Trophoblast cell (in vitro differentiated cells and primary cell): ENCODE measurements around the gene ZNF841.

Source experiments
- DNase-seq, 2 donors: peaks; one replicate each; pipeline ENCODE4 v3.0.0-alpha.2; 2016
- H2AFZ ChIP-seq: 2 replicates; pipeline ENCODE4 v1.6.1; 2013; ENCODE audit warnings: low read length, moderate library complexity, mild to moderate bottlenecking; ENCODE audit not compliant: insufficient read depth, poor library complexity
- H2AK5ac ChIP-seq: 2 replicates; pipeline ENCODE4 v1.6.1; 2013; ENCODE audit warnings: mild to moderate bottlenecking, low read length
- H2BK120ac ChIP-seq: 2 replicates; pipeline ENCODE4 v1.6.1; 2013; ENCODE audit warnings: low read length, mild to moderate bottlenecking, moderate library complexity; ENCODE audit not compliant: insufficient read depth, poor library complexity
- H2BK12ac ChIP-seq: 2 replicates; pipeline ENCODE4 v1.6.1; 2013; ENCODE audit warnings: mild to moderate bottlenecking, low read length, moderate library complexity
- H2BK5ac ChIP-seq: 2 replicates; pipeline ENCODE4 v1.6.1; 2013; ENCODE audit warnings: low read length, low read depth, moderate library complexity, mild to moderate bottlenecking; ENCODE audit not compliant: poor library complexity
- H3K14ac ChIP-seq: 2 replicates; pipeline ENCODE4 v1.6.1; 2013; ENCODE audit warnings: mild to moderate bottlenecking, low read length
- H3K18ac ChIP-seq: 2 replicates; pipeline ENCODE4 v1.6.1; 2013; ENCODE audit warnings: mild to moderate bottlenecking, low read length
- H3K23ac ChIP-seq: 2 replicates; pipeline ENCODE4 v1.6.1; 2013; ENCODE audit warnings: low read length
- H3K27ac ChIP-seq: 2 replicates; pipeline ENCODE4 v1.5.1; 2013; ENCODE audit warnings: low read depth, mild to moderate bottlenecking, inconsistent platforms, low read length, moderate library complexity
- H3K27me3 ChIP-seq: 2 replicates; pipeline ENCODE4 v1.6.1; 2013; ENCODE audit warnings: inconsistent platforms, mild to moderate bottlenecking, low read length, moderate library complexity; ENCODE audit not compliant: insufficient read depth
- H3K36me3 ChIP-seq, 2 experiments: 1 replicate in 1 of 2; 2 replicates in 1 of 2; pipeline ENCODE4 v1.6.1; 2013; ENCODE audit warnings: low read length in 2 of 2, mild to moderate bottlenecking in 2 of 2, moderate library complexity in 1 of 2; ENCODE audit not compliant: insufficient read depth in 2 of 2, control insufficient read depth in 1 of 2
- H3K4ac ChIP-seq: 2 replicates; pipeline ENCODE4 v1.6.1; 2013; ENCODE audit warnings: low read depth, mild to moderate bottlenecking, low read length, moderate library complexity
- H3K4me1 ChIP-seq, 2 experiments: 1 replicate in 1 of 2; 2 replicates in 1 of 2; pipeline ENCODE4 v1.6.1; 2013; ENCODE audit warnings: low read length in 2 of 2, mild to moderate bottlenecking in 2 of 2, moderate library complexity in 1 of 2; ENCODE audit not compliant: insufficient read depth in 2 of 2, control insufficient read depth in 1 of 2
- H3K4me2 ChIP-seq: 2 replicates; pipeline ENCODE4 v1.6.1; 2013; ENCODE audit warnings: inconsistent platforms, mild to moderate bottlenecking, low read length, moderate library complexity
- H3K4me3 ChIP-seq: 2 replicates; pipeline ENCODE4 v1.5.1; 2013; ENCODE audit warnings: mild to moderate bottlenecking, low read depth, low read length, inconsistent platforms
- H3K79me1 ChIP-seq: one replicate; pipeline ENCODE4 v1.6.1; 2013; ENCODE audit warnings: low read length
- H3K79me2 ChIP-seq: 2 replicates; pipeline ENCODE4 v1.6.1; 2013; ENCODE audit warnings: low read length, mild to moderate bottlenecking; ENCODE audit not compliant: control insufficient read depth, insufficient read depth, poor library complexity
- H3K9ac ChIP-seq: 2 replicates; pipeline ENCODE4 v1.6.1; 2013; ENCODE audit warnings: mild to moderate bottlenecking, low read length
- H3K9me3 ChIP-seq: 2 replicates; pipeline ENCODE4 v1.6.1; 2013; ENCODE audit warnings: low read depth, mild to moderate bottlenecking, control low read depth, inconsistent platforms, low read length; ENCODE audit not compliant: insufficient read depth
- H4K12ac ChIP-seq: 2 replicates; pipeline ENCODE4 v1.6.1; 2013; ENCODE audit warnings: low read depth, mild to moderate bottlenecking, low read length, moderate library complexity
- H4K8ac ChIP-seq: 2 replicates; pipeline ENCODE4 v1.6.1; 2013; ENCODE audit warnings: low read depth, mild to moderate bottlenecking, low read length, moderate library complexity
- H4K91ac ChIP-seq: one replicate; pipeline ENCODE4 v1.6.1; 2013; ENCODE audit warnings: low read depth, mild to moderate bottlenecking, low read length, moderate library complexity
- WGBS: extraction: QIAGEN DNeasy Blood & Tissue Kit; methylation state at CpG from one replicate; pipeline ENCODE4 v1.1.7; 2013; ENCODE audit warnings: missing lambda C conversion rate; ENCODE audit not compliant: insufficient read length, insufficient coverage; ENCODE audit errors: extremely low coverage; 5-methylcytosine and 5-hydroxymethylcytosine counted together

The ZNF841 gene

DNA sequence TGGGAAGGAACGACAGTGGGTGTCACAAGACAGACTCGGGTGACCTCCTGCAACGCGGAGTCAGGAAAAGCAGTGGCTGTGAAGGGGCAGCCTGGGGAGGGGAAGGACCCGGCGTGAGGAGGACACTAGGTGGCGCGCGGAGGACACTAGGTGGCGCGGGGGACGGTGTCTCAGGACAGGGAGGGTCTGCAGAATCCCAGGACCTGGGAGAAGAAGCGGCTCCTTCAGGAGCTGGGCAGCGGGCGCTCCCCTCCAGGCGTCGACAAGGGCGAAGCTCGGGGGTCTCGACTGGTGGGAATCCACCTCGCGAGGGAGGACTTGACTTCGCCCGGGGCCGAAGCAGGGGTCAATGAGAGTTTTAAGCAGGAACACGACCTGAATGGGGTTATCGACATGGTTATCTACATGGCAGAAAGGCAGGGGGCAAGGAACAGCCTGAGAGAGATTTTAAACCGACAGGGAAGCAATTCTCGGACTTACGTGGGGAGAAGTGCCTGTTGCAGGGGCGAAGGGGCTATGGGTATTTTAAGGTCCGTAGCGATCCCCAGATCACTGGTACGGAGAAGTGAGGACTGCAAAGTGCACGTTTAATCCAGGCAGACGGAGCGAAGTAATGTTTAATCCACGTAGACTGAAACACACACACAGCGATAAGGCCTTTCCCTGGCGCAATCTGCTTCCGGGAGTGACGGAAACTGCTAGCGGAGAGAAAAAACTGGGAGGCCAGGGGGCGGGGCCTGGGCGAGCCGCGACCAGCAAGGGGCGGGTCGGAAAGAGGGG lies 43.9 kb upstream of the ZNF841 start, which contains the start of gene ZNF616:
TSS of gene ZNF616 (minus strand) at position 687 of the 780 bp plus-strand sequence. CDS start 9,426 bp downstream, outside the sequence.
- H3K4me3 ChIP-seq: peak within 1 kb of the TSS; percentile 73
- no peaks in the 10 kb centered on the region for H3K4me1 ChIP-seq
- H3K9ac ChIP-seq: peak within 1 kb of the TSS; percentile 77
- peak; percentile 93 to 99 for DNase-seq
- peaks cover 2 to 7% of the 10 kb centered on the region in 2 experiments for H3K36me3 ChIP-seq
- H3K18ac ChIP-seq: peak within 1 kb of the TSS; percentile 92
- H2AFZ ChIP-seq: peak within 1 kb of the TSS; percentile 98
- H3K27me3 ChIP-seq: no peaks in the 10 kb centered on the region
- H4K8ac ChIP-seq: peak within 1 kb of the TSS; percentile 99
- H2BK120ac ChIP-seq: peak within 1 kb of the TSS; percentile 94
- H2BK12ac ChIP-seq: no peak within 1 kb of the TSS
- H3K79me2 ChIP-seq: peaks cover 9% of the 10 kb centered on the region
- WGBS: no CpG with 5 or more reads among the region's 49 CpGs
- H3K9me3 ChIP-seq: peaks cover 7% of the 10 kb centered on the region
- no peak within 1 kb of the TSS for H3K23ac ChIP-seq
- peak within 1 kb of the TSS; percentile 57 for H2AK5ac ChIP-seq
- H4K12ac ChIP-seq: peak within 1 kb of the TSS; percentile 95
- peak within 1 kb of the TSS; percentile 92 for H3K27ac ChIP-seq
- peak within 1 kb of the TSS; percentile 93 for H3K4me2 ChIP-seq
- H2BK5ac ChIP-seq: peak within 1 kb of the TSS; percentile 74
- peak within 1 kb of the TSS; percentile 93 for H4K91ac ChIP-seq
- H3K4ac ChIP-seq: peak within 1 kb of the TSS; percentile 88
- peak within 1 kb of the TSS; percentile 98 for H3K14ac ChIP-seq
- H3K79me1 ChIP-seq: peaks cover 9% of the 10 kb centered on the region

- H3K4me3 ChIP-seq: peak overlapping the region; percentile 73
- no peak overlapping the region for H4K8ac ChIP-seq
- H3K4ac ChIP-seq: no peak overlapping the region
- H3K9me3 ChIP-seq: peaks cover 8% of the 10 kb centered on the region
- peaks cover 9% of the 10 kb centered on the region for H3K79me1 ChIP-seq
- H4K91ac ChIP-seq: peak overlapping the region; percentile 16
- H2BK12ac ChIP-seq: no peak overlapping the region
- peak overlapping the region; percentile 93 for H3K4me2 ChIP-seq
- H3K23ac ChIP-seq: no peak overlapping the region
- H3K18ac ChIP-seq: no peak overlapping the region
- H3K14ac ChIP-seq: peak overlapping the region; percentile 44
- H3K79me2 ChIP-seq: peaks cover 9% of the 10 kb centered on the region
- no peaks in the 10 kb centered on the region for H3K27me3 ChIP-seq
- peak overlapping the region; percentile 77 for H3K9ac ChIP-seq
- WGBS: no CpG with 5 or more reads among the region's 7 CpGs
- H4K12ac ChIP-seq: no peak overlapping the region
- no peaks in the 10 kb centered on the region for H3K4me1 ChIP-seq
- H2AFZ ChIP-seq: peak overlapping the region; percentile 62
- H2BK120ac ChIP-seq: no peak overlapping the region
- H3K36me3 ChIP-seq: peaks cover 2 to 8% of the 10 kb centered on the region in 2 experiments
- H3K27ac ChIP-seq: peak overlapping the region; percentile 35
- H2AK5ac ChIP-seq: no peak overlapping the region
- H2BK5ac ChIP-seq: peak overlapping the region; percentile 6
- DNase-seq: no peak
Observed at GRCh38 chr19:52138983-52139251, 43.4 kb upstream of the ZNF841 start.

- DNase-seq: peak in 1 of 2 donors; percentile 12
- WGBS: no CpG with 5 or more reads among the region's 14 CpGs
Observed at GRCh38 chr19:52138278-52138982, 42.9 kb upstream of the ZNF841 start.

GRCh38 chr19:52120286-52120685 lies 24.7 kb upstream of the ZNF841 start:
- peaks cover 25 to 42% of the 10 kb centered on the region in 2 experiments for H3K36me3 ChIP-seq
- H3K9ac ChIP-seq: no peak overlapping the region
- H3K4ac ChIP-seq: no peak overlapping the region
- H3K4me2 ChIP-seq: no peak overlapping the region
- no peak overlapping the region for H3K18ac ChIP-seq
- peaks cover 2% of the 10 kb centered on the region for H3K27me3 ChIP-seq
- H3K27ac ChIP-seq: no peak overlapping the region
- H2BK12ac ChIP-seq: no peak overlapping the region
- no peak overlapping the region for H4K12ac ChIP-seq
- no peak for DNase-seq
- no peak overlapping the region for H3K4me3 ChIP-seq
- peaks cover 14% of the 10 kb centered on the region for H3K9me3 ChIP-seq
- H2BK5ac ChIP-seq: no peak overlapping the region
- H3K4me1 ChIP-seq: no peaks in the 10 kb centered on the region
- no peak overlapping the region for H3K14ac ChIP-seq
- no peaks in the 10 kb centered on the region for H3K79me1 ChIP-seq
- H4K8ac ChIP-seq: no peak overlapping the region
- H2AFZ ChIP-seq: no peak overlapping the region
- H3K79me2 ChIP-seq: no peaks in the 10 kb centered on the region
- no peak overlapping the region for H4K91ac ChIP-seq
- H3K23ac ChIP-seq: no peak overlapping the region
- no peak overlapping the region for H2BK120ac ChIP-seq
- WGBS: no CpG with 5 or more reads among the region's 3 CpGs
- no peak overlapping the region for H2AK5ac ChIP-seq

More at GRCh38 chr19:52138278-52138982, 42.9 kb upstream of the ZNF841 start:
- H3K18ac ChIP-seq: no peak overlapping the region
- H4K12ac ChIP-seq: no peak overlapping the region
- no peak overlapping the region for H2AK5ac ChIP-seq
- peak overlapping the region; percentile 93 for H3K4me2 ChIP-seq
- peaks cover 2 to 8% of the 10 kb centered on the region in 2 experiments for H3K36me3 ChIP-seq
- no peak overlapping the region for H2BK12ac ChIP-seq
- no peak overlapping the region for H2BK5ac ChIP-seq
- peaks cover 9% of the 10 kb centered on the region for H3K79me1 ChIP-seq
- no peak overlapping the region for H2BK120ac ChIP-seq
- H3K9me3 ChIP-seq: peaks cover 8% of the 10 kb centered on the region
- H2AFZ ChIP-seq: no peak overlapping the region
- peaks cover 9% of the 10 kb centered on the region for H3K79me2 ChIP-seq
- H3K4me3 ChIP-seq: peak overlapping the region; percentile 73
- no peak overlapping the region for H3K23ac ChIP-seq
- peak overlapping the region; percentile 79 for H3K14ac ChIP-seq
- no peak overlapping the region for H3K27ac ChIP-seq
- no peaks in the 10 kb centered on the region for H3K27me3 ChIP-seq
- no peaks in the 10 kb centered on the region for H3K4me1 ChIP-seq
- H4K8ac ChIP-seq: peak overlapping the region; percentile 52
- H4K91ac ChIP-seq: peak overlapping the region; percentile 16
- peak overlapping the region; percentile 59 for H3K4ac ChIP-seq
- H3K9ac ChIP-seq: peak overlapping the region; percentile 77
